Keratinocyte (primary cell): ENCODE data around the gene OR2W3.

ENCODE experiments used
- EZH2 ChIP-seq: IDR thresholded peaks from one replicate; pipeline ENCODE4 v1.6.1; 2012; ENCODE audit warnings: inconsistent platforms, mild to moderate bottlenecking, low read length, moderate library complexity
- TF ChIP-seq, protein P1 (sequence below), 3 experiments: IDR thresholded peaks in 1 of 3; conservative IDR thresholded peaks in 1 of 3; optimal IDR thresholded peaks in 1 of 3; 2 replicates in 2 of 3; 3 replicates in 1 of 3; pipeline versions ENCODE3 to v1.5.1; 2011; ENCODE audit warnings: low read length in 3 of 3, mild to moderate bottlenecking in 3 of 3, moderate library complexity in 2 of 3, control low read depth in 1 of 3, inconsistent platforms in 1 of 3; ENCODE audit not compliant: insufficient read depth in 2 of 3; ENCODE audit errors: extremely low read depth in 1 of 3

DNA sequence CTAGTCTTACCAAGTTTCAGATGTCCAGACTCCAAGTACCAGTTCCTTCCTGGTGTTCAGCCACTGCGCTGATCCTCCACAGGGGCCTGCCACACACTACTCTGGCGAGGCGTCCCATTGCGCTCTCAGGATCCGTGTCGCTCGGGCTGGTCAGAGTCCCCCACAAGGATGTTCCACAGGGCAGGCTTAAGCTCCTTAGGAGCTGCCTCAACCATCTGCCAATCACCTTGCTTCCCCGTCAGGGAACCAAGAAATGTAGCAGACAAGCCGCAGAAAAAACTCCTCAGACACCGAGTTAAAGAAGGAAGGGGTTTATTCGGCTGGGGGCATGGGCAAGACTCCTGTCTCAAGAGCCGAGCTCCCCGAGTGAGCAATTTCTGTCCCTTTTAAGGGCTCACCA lies 9.8 kb downstream of the OR2W3 start:
- TF ChIP-seq, protein P1, sequence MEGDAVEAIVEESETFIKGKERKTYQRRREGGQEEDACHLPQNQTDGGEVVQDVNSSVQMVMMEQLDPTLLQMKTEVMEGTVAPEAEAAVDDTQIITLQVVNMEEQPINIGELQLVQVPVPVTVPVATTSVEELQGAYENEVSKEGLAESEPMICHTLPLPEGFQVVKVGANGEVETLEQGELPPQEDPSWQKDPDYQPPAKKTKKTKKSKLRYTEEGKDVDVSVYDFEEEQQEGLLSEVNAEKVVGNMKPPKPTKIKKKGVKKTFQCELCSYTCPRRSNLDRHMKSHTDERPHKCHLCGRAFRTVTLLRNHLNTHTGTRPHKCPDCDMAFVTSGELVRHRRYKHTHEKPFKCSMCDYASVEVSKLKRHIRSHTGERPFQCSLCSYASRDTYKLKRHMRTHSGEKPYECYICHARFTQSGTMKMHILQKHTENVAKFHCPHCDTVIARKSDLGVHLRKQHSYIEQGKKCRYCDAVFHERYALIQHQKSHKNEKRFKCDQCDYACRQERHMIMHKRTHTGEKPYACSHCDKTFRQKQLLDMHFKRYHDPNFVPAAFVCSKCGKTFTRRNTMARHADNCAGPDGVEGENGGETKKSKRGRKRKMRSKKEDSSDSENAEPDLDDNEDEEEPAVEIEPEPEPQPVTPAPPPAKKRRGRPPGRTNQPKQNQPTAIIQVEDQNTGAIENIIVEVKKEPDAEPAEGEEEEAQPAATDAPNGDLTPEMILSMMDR (optimal IDR thresholded peaks at IDR 0.05 in 1 of 3, IDR thresholded peaks at IDR 0.05 in 1 of 3, conservative IDR thresholded peaks at IDR 0.05 in 1 of 3; ENCODE audit: extremely low read depth in 1 of 3, insufficient read depth in 2 of 3, low read length in 3 of 3), result no peak
- TF ChIP-seq EZH2, result no peak
